A673 (cell line): ENCODE measurements around the gene FBP2. TPM values are rescaled to one million over a fixed set of nuclear protein-coding genes. Genes with fewer than 3 reads are reported as not detected.

Source experiments
- BruUV-seq: library from RNA; stranded (reverse); fragments of 400-500 nt; replicated peaks from 2 replicates; lab custom pipeline; 2021; lab: Mats Ljungman, UMichigan
- CTCF ChIA-PET: fragments of 300-600 bp; sonication (Branson Sonifier 250); formaldehyde crosslinking; loops from one replicate; lab custom pipeline; 2022; ENCODE audit warnings: antibody characterized with exemption; lab: Charles Lee
- POLR2A ChIA-PET: fragments of 300-600 bp; sonication (Branson Sonifier 250); formaldehyde crosslinking; loops from one replicate; lab custom pipeline; 2022; ENCODE audit warnings: antibody characterized with exemption; ENCODE audit not compliant: low non-redundant PET; lab: Charles Lee
- DNase-seq: peaks from one replicate; pipeline ENCODE4 v3.0.0-alpha.2; 2015; ENCODE audit warnings: low spot score
- H3K27ac ChIP-seq: fragments of 200-600 bp; sonication (generic); 2 replicates; pipeline ENCODE4 v1.5.1; 2016; ENCODE audit warnings: mixed run types, low read depth, mild to moderate bottlenecking, mixed read lengths, antibody characterized with exemption, low read length; ENCODE audit not compliant: poor library complexity, severe bottlenecking
- H3K27me3 ChIP-seq: fragments of 200-600 bp; sonication (generic); replicated peaks from 2 replicates; pipeline ENCODE4 v1.6.1; 2017; ENCODE audit warnings: mixed run types, low read depth, mild to moderate bottlenecking, mixed read lengths, antibody characterized with exemption, low read length; ENCODE audit not compliant: insufficient read depth, poor library complexity
- H3K36me3 ChIP-seq: fragments of 200-600 bp; sonication (generic); 2 replicates; pipeline ENCODE4 v1.6.1; 2016; ENCODE audit warnings: mixed run types, mild to moderate bottlenecking, mixed read lengths, antibody characterized with exemption, low read length; ENCODE audit not compliant: insufficient read depth, poor library complexity, severe bottlenecking
- H3K4me1 ChIP-seq: fragments of 200-600 bp; sonication (generic); 2 replicates; pipeline ENCODE4 v1.6.1; 2017; ENCODE audit warnings: mixed run types, mild to moderate bottlenecking, mixed read lengths, antibody characterized with exemption, low read length; ENCODE audit not compliant: insufficient read depth, poor library complexity, severe bottlenecking
- H3K4me3 ChIP-seq: fragments of 200-600 bp; sonication (generic); 2 replicates; pipeline ENCODE4 v1.5.1; 2016; ENCODE audit warnings: low read depth, mixed run types, mild to moderate bottlenecking, mixed read lengths, low read length; ENCODE audit not compliant: poor library complexity, severe bottlenecking
- H3K9me3 ChIP-seq: fragments of 200-600 bp; sonication (generic); 2 replicates; pipeline ENCODE4 v1.6.1; 2016; ENCODE audit warnings: mixed run types, low read depth, mild to moderate bottlenecking, mixed read lengths, antibody characterized with exemption, low read length; ENCODE audit not compliant: poor library complexity, severe bottlenecking
- CTCF ChIP-seq: fragments of 300-800, 200-600 bp; sonication (generic); conservative IDR thresholded peaks from 2 replicates; pipeline ENCODE4 v1.5.1; 2017; ENCODE audit warnings: low read depth, mild to moderate bottlenecking, antibody characterized with exemption, low read length, moderate library complexity, mixed read lengths
- EZH2 ChIP-seq: fragments of 200-600 bp; sonication (generic); IDR thresholded peaks from 2 replicates; pipeline ENCODE4 v1.6.1; 2017; ENCODE audit warnings: borderline replicate concordance, low read depth, mild to moderate bottlenecking, mixed read lengths, antibody characterized with exemption, low read length; ENCODE audit not compliant: poor library complexity, severe bottlenecking
- intact Hi-C: fragments of 100-400 bp; cut with micrococcal nuclease; formaldehyde crosslinking; loops from one replicate; pipeline ENCODE4 v1.10.0; 2022; ENCODE audit not compliant: unreplicated experiment
- total RNA-seq: library from RNA; stranded (reverse); gene quantifications from 2 replicates; pipeline ENCODE4 v1.2.3, GENCODE V29; 2021

FBP2 gene
- total RNA-seq, 1 experiment from 2014 or later = 0.21 TPM

- Histone ChIP-seq H3K27ac (no peak overlapping the region), H3K4me3 (no peak overlapping the region), H3K9me3 (no peaks in the 10 kb centered on the region), H3K36me3 (no peaks in the 10 kb centered on the region), H3K4me1 (no peaks in the 10 kb centered on the region), H3K27me3 (no peaks in the 10 kb centered on the region)
- intact Hi-C loops = no loop called here
- TF ChIP-seq CTCF = no peak
- TF ChIP-seq EZH2 = no peak
- POLR2A ChIA-PET = no interaction called here
- no TSS peak for BruUV-seq
- CTCF ChIA-PET = no interaction called here
- no peak for DNase-seq
These were observed 16.6 kb upstream of the FBP2 start for GRCh38 chr9:94610181-94610606.

- Histone ChIP-seq H3K36me3 (no peaks in the 10 kb centered on the region), H3K4me3 (no peak overlapping the region), H3K9me3 (no peaks in the 10 kb centered on the region), H3K4me1 (no peaks in the 10 kb centered on the region), H3K27me3 (no peaks in the 10 kb centered on the region), H3K27ac (no peak overlapping the region)
- CTCF ChIA-PET = no interaction called here
- no TSS peak for BruUV-seq
- intact Hi-C loops = no loop called here
- POLR2A ChIA-PET = no interaction called here
- TF ChIP-seq CTCF (no peak), EZH2 (no peak)
- no peak for DNase-seq
These were observed 13.7 kb upstream of the FBP2 start for GRCh38 chr9:94607423-94607691.

- H3K27ac ChIP-seq = no peak overlapping the region
- BruUV-seq = no TSS peak
- no peaks in the 10 kb centered on the region for H3K27me3 ChIP-seq
- H3K36me3 ChIP-seq = no peaks in the 10 kb centered on the region
- no peaks in the 10 kb centered on the region for H3K9me3 ChIP-seq
- no peaks in the 10 kb centered on the region for H3K4me1 ChIP-seq
- CTCF ChIA-PET = no interaction called here
- TF ChIP-seq CTCF (no peak), EZH2 (no peak)
- DNase-seq = no peak
- H3K4me3 ChIP-seq = no peak overlapping the region
- intact Hi-C loops = no loop called here
- POLR2A ChIA-PET = no interaction called here
These were observed 13.2 kb upstream of the FBP2 start for GRCh38 chr9:94606646-94607422.
